HG03280 (cell line): ENCODE measurements around the gene PARG.
"Not testable (repeated sequence)": the region's sequence is repeated elsewhere in the genome, so short reads cannot be mapped to it uniquely, and the experiment has no call there.

Experiments used
- ATAC-seq: cut with Tn5 transposase; IDR thresholded peaks from one replicate; pipeline ENCODE4 v1.9.1; 2021; ENCODE audit warnings: mild to moderate bottlenecking, moderate library complexity; ENCODE audit not compliant: unreplicated experiment

The PARG gene

DNA sequence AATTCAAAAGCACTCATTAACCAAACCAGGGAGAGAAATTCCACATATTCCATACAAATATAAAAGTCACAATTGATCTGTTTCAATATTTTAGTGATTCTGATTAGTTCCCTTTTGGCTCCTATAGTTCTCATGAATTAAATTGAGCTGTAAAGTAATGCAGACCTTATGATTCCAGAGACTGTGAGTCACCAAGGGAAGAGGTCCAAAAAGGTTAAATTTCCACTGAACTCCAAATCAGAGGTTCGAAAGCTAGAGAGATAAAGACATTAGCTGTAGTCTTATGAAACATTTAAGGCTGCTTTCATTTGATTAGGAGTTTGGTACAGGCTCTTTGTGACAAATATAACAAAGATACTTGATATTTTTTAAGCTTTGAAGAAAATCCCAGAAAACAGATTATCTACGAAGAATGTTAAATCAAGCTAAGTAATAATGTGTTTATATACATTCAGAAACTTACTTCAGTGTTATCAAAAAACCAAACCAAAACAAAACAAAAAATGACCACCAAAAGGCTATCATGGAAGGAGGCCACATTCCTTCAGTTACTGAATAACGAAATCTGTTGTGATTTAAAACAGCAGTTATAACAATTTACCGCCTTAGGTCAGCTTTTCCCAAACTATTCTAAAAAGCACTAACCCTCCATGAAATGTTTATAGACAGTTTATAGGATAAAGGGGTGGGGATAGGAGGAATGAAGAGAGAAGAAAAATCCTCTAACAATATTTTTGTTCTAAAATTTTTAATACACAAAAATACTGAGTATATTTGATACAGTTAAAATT lies 33.3 kb downstream of the PARG start:
- not testable (repeated sequence) for ATAC-seq

DNA sequence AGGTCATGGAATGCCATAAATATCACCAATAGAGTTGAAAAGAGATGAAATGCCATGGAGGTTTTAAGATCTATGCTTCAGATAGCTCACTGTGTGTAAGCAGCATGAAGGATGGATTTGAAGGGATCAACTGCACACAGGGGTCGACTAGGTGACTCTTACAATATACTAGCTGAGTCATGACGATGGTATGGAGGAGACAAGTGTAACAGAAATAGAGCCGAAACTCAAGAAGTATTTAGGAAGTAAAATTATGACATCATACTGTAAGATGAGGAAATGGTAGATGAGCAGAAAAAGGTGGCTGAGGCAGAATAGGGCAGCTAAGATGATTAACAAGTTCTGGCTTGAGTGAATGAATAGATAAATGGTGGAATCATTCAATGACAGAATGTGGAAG lies 38.0 kb downstream of the PARG start:
- ATAC-seq: not testable (repeated sequence)

GRCh38 chr10:49900406-49900805 lies 41.4 kb downstream of the PARG start:
- not testable (repeated sequence) for ATAC-seq

GRCh38 chr10:49899999-49900398 lies 41.8 kb downstream of the PARG start:
- ATAC-seq: not testable (repeated sequence)

GRCh38 chr10:49890025-49890424 lies 51.8 kb downstream of the PARG start:
- ATAC-seq: not testable (repeated sequence)

DNA sequence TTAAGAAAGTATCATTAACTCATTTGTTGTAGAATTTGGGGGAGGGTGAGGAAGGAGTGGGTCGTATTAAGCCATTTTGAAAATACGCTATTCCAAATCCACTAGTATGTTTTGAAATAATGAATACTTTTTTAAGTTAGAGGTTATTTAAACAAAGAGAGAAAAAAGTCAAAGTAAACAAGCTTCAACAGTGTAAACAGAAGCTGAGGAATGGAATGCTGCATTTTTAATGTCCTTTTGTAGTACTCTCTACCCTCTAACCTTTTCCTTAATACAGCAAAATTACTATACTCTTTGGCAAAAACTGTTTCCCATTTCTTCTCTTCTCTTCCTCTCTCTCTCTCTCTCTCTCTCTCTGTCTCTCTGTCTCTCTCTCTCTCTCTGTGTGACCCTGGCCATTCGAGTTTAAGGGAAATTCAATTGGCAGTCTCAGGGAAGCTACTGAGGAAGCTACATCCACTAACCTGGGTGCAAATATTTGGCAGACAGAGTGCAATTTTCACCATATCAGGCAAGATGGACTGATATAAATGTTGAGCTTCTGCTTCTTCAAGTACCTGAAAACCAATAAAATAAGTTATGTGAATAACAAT lies 57.0 kb downstream of the PARG start:
- ATAC-seq: not testable (repeated sequence)

- ATAC-seq: not testable (repeated sequence)
These were observed 58.0 kb downstream of the PARG start for GRCh38 chr10:49883852-49884251.

- ATAC-seq: not testable (repeated sequence)
These were observed 59.5 kb downstream of the PARG start for GRCh38 chr10:49882327-49882726.

DNA sequence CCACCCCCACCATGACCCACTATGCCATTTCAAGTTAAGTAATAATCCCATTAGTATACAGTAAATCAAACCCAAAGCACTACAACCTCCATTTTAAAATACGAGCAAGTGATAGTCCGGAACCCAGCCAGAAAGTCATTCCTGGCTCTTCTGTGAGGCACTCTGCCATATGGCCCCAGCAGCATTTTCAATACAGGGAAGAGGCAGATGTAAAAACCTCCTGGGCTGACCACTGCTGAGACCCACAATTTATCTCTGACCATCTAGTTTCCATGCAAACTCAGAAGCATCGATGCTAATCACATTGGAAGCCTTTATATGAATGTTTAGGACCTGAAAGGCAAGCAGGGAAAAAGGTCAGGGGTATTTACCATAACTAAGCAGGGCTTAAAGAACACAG lies 69.1 kb downstream of the PARG start:
- not testable (repeated sequence) for ATAC-seq

GRCh38 chr10:49871462-49871861 lies 70.4 kb downstream of the PARG start:
- not testable (repeated sequence) for ATAC-seq

DNA sequence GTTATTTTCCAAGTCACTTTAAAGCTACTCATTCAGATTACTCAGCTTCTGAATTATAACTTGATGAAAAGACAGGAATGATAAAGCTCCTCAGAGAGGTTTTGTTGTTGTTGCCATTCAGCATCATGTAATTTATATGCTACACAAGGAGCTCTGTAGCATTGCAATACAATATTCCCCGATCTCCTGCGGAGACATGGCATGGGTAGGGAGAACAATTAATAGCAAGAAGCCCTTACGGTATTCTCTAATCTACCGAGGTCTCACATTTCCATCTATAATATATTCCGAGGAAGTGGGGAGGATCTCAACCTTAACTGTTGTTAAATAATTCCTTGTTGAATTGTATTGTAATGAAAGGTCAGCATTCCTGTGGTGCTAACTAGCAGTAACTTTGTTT lies 81.9 kb downstream of the PARG start:
- not testable (repeated sequence) for ATAC-seq

GRCh38 chr10:49858697-49859382 lies 83.0 kb downstream of the PARG start:
- not testable (repeated sequence) for ATAC-seq

DNA sequence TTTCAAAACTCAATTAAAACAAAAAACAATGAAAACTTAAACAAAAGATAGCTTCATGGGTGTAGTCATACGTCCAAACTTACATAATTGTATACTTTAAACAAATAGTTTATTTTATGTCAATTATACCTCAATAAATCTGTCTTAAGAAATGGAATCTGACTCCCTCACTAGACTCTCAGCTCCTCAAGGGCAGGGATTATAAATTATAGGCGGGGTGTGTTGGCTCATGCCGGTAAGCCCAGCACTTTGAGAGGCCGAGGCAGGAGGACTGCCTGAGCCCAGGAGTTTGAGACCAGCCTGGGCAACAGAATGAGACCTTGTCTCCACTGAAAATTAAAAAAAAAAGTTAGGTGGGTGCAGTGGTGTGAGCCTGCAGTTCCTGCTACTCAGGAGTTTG lies 92.3 kb downstream of the PARG start:
- not testable (repeated sequence) for ATAC-seq

DNA sequence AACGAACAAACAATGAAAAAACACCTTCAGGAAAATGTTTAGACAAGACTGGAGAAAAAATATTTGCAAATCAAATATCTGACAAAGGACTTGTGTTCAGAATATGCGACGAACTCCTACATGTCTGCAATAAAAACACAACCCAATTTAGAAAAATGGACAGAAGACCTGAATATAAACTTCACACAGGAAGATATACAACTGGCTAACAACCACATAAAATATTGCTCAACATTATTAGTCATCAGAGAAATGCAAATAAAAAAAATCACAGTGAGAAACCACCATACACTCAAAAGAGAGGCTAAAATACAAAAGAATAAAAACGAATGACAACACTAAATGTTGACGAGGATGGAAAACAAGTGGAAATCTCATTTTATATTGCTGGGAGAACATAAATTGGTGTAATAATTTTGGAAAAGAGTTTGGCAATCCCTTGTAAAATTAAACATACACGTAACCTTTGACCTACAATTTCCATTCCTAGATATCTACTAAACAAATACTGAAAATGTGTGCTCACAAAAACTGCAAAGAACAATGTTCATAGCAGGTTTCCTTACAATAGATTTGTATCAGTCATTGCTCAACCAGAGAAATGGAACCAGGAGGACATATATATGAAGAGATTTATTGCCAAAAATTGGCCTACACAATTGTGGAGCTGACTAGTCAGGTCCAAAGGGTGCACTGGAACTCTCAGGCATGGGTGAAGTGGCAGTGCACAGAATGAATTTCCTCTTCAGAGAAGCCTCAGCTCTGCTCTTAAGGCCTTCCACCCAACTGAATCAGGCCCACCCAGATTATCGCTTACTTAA lies 96.8 kb downstream of the PARG start:
- ATAC-seq: no peak

- not testable (repeated sequence) for ATAC-seq
These were observed 99.5 kb downstream of the PARG start for GRCh38 chr10:49842333-49842628.

- ATAC-seq: no peak
These were observed 100.1 kb downstream of the PARG start for GRCh38 chr10:49841615-49842332.

- ATAC-seq: no peak
These were observed 104.1 kb downstream of the PARG start for GRCh38 chr10:49837685-49838084.

DNA sequence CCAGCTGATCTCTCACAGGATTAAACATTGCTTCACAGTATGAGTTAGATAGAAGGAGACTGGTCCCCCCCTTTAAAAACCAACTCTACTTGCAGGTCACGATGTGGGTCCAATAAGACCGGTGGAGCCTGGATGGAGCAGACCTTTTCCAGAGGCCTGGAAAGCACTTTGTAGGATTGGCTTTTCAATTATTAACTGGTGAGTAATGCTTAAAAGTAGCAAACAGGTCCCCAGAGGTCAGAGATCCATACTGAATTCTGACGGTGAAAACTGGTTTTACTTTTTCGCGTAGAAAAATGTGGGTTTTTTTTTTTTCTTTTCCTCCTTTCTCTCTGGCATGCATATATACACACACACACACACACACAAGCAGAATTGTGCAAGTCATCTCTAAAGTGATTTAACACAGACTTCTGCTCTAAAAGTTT lies 104.8 kb downstream of the PARG start:
- no peak for ATAC-seq

DNA sequence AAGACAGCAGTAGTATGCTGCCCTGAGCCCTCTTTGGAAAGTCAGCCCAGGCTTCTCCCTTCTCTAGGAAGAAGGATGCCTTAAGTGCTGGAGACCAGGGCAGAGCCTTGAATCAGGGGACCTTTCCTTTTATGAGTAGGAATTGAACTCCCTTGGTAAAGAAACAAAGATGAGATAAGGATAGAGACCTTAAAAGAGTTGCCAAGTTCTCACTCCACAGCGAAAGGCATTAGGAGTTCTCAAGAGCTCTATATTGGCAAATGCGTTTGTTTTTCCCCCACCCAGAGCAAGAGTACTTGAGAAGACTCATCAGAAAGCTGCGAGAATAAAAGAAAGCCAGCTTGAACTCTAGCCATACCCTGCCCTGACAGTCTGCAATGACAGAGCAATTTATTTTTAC lies 106.9 kb downstream of the PARG start:
- ATAC-seq: no peak

- ATAC-seq: no peak
These were observed 107.6 kb downstream of the PARG start for GRCh38 chr10:49834201-49834600.
